RCC 7860 (cell line): Measurements from ENCODE around the gene HS2ST1.
A peak's percentile ranks its signal among the peaks of the same experiment; 100 is the strongest.

Experiments
- DNase-seq: peaks from one replicate; pipeline ENCODE4 v3.0.0-alpha.2; 2015; ENCODE audit warnings: low spot score
- FAIRE-seq: peaks from 2 replicates; lab custom pipeline; 2012; peaks lifted over from hg19 to GRCh38; lab: Jason Lieb, UNC

Gene HS2ST1

DNA sequence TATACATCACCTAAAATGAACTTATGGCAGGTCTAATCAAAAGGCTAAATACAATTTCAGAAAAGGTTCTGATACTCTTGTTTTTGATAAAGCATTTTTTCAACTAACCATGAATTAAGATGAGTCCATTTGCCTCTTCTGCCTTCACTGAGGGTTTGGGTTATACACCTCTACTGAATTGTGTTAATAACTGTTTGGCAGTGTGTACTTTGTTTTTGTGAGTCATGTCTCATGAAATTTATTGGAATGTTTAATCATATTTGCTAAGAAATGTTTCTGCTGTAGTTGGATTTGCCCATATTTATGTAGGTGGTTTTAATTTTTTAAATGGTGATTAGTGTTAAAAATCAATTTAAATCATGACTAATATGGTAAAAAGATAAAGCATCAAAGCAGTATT, 190.5 kb downstream of the HS2ST1 start:
- FAIRE-seq, result no peak

DNA sequence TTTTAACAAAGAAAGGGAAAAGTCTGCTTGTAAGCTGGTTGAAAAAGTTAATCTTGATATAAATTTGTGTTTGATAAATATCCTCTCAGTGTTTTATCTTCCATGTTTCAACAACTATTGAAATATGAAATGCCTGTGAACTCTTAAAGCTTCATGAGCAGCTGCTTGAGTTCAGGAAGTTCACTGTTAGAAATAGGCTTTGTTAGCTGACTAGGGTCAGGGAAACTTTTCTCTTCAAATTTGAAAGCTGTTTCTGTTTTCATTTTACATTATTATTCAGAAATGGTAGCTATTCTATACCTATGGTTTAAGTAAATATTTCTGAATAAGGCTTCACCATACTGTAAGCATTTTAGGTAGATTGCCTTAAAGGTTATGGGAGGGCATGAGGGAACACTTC, 191.7 kb downstream of the HS2ST1 start:
- DNase-seq (no peak), FAIRE-seq (no peak)

More for the DNA sequence above, 190.5 kb downstream of the HS2ST1 start:
- no peak for DNase-seq

DNA sequence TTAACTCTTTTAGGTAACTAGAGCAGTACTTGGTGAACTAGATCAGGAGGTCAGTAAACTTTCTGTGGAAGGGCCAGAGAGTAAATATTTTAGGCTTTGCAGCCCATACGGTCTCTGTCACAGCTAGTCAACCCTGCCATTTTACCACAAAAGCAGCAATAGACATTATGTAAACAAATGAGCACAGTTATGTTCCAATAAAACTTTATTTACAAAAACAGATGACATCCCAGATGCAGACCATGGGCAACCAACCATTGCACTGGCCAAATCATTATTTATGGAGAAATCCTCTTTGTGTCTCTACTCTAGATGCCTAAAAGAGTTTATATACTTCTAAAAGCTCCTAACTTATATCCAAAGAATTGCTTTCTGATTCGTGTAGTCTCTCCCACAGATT, 192.4 kb downstream of the HS2ST1 start:
- DNase-seq (no peak), FAIRE-seq (no peak)

DNA sequence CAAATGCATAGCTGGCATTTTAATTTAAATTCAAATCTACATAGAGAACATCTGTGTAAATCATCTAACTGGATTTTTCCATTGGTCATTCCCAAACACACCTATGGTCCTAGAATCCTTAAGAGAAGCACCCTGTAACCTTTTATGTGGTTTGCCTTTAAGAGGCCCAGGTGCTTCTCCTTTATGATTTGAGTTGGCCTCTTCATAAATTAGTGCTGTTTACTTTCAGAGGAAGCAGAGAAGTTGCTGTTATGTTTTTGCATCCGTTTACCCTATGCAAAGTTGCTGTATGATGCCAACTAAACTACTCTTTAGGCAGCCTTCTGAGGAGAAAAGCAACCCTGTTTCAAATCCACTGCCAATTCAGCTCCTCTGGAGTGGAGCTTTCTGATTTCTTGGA, 193.8 kb downstream of the HS2ST1 start:
- no peak for DNase-seq
- no peak for FAIRE-seq

DNA sequence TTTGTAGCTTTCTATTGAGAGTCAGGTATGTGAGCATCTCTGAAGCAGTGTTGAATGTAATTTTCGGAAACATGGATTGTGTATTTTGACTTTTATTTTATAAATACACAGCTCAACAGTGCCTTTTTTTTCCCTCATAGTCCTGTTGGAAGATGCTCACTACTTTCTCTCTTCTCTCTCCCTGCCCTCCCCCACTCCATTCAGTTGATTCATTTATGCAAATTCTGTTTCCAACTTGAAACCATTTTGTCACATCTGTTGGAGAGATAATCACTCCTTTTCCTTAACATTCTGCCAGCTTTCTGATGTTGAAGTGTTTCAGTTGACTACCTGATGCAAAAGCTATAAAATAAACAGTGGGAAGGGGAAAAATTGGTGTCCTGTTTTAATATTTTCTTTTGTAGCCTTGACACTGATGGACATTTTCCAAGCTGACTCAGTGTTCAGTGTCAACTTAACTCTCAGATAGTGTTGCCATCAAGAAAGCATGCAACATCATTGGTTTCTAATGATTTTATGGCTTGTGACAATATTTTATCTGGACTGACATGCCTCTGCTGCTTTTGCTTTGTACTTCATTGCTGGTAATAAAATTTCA, 194.5 kb downstream of the HS2ST1 start:
- no peak for FAIRE-seq

DNA sequence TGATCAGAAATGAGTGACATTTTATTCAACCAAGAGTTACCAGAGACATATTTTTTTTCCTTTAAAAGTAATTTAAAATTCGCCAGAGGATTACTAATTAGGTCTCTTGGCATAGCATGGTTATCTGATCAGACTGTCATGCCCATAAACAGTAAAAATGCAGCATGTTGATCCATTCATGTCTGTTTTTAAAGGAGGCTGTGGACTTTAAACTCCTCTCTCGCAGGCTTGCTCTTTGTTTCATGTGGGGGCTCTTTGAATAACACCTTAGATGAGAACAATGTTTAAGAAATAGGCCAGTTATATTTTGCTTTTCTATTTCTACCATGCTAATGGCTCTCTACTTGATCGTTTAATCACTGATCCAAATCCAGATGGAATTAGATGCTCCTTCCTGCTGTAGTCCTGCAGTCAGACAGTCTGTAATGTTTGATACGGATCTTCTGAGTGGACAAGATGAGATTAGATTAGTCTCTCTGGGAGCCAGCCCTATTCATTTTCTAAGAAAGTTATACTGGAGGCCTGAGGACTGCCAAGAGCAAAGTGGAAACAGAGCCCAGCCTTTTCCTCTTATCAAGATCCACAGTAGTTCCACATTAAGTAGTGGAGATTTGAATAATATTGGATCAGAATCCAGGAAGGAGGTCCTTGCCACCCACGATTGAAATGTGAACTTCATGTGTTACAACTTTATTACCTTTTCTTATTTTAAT, 197.4 kb downstream of the HS2ST1 start:
- no peak for DNase-seq
- FAIRE-seq, result no peak

More for the DNA sequence above, 194.5 kb downstream of the HS2ST1 start:
- no peak for DNase-seq

DNA sequence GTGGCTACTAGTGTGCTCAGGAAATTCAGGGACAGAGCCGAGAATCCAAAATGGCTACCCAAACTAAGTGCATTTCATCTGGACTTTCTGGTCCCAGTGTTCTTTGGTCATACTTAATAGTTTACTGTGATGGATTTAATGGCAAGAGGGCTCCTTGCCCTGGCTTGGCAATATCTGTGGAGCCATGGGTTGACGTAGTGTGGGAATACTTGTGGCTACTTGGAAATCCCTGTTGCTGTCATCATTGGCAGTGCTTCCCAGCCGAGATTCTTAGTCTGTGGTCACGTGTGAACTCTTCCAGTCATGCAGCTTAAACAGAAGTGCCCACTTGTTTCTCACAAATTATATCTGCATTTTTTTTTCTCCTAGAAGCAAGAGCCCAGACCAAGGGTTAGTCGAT, 198.9 kb downstream of the HS2ST1 start:
- no peak for DNase-seq

DNA sequence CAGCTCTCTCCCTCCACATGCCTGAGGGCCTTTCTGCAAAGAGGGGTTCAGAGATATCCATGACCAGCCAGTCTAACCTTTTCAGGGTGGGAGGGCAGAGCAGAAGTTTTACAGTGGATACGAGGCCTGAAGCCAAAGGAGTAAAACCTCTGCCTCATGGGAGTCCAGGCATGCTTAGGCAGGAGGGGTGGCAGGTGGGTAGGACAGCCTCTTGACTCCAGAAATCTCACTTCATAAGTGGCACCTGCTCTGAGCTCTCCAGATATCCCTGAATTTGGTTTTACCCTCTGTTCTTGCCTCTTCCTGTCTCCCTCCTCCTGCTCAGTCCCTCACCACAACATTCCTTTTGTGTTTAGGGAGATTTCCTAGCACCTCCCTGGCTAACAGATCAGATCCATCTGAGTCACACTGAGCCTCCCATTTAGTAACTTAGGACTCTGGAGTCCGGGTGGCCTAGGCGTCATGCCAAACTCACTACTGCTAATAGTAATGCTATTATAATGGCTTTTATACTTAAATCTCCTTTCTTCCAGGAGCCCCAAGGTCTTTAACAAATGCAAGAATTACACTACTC, 201.0 kb downstream of the HS2ST1 start:
- no peak for DNase-seq
- FAIRE-seq, result no peak

More for the DNA sequence above, 198.9 kb downstream of the HS2ST1 start:
- no peak for FAIRE-seq

DNA sequence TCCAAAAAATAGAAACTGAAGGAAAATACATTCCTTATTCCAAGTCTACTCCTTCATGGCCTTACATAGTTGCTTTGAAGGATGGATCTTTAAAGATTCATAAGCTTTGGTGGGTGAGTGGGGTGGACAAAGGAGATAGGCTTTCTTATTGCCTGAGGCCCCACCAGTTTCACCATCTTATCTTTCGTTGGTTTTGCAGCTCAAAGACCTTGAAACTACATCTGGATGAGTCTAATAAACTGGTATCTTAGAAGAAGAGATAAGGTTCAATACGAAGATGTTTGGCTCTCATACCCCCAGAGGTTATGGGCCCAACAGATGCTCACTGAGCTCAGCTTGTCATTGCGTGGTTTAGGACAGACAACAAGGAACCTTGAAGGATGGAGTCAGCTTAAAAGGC, 201.5 kb downstream of the HS2ST1 start:
- FAIRE-seq, result no peak
- no peak for DNase-seq

DNA sequence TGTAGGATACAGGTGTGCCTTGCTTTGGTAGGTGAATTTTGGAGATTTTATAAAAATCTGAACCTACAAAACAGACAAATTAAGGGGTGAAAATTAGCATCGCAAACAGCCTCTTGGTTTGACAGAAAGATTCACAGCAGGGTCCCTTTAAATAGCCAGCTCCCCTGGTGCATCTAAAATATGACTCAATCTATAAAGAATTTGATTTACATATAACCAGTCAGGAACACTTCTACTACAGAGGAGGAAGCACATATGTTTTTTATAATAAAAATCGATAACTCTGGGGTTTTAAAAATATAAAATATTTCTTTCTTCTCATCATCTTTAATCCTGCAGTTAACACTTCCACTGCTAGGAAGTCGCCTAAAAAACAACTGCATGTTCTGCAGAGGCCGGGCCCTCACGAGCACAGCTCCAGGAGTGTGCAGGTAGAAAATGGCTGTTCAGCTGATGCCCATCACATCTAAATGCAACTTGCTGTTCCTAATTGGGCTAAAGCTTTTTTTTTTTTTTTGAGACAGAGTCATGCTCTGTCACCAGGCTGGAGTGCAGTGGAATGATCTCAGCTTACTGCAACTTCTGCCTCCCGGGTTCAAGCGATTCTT, 203.4 kb downstream of the HS2ST1 start:
- DNase-seq (peak; percentile 7), FAIRE-seq (no peak)

DNA sequence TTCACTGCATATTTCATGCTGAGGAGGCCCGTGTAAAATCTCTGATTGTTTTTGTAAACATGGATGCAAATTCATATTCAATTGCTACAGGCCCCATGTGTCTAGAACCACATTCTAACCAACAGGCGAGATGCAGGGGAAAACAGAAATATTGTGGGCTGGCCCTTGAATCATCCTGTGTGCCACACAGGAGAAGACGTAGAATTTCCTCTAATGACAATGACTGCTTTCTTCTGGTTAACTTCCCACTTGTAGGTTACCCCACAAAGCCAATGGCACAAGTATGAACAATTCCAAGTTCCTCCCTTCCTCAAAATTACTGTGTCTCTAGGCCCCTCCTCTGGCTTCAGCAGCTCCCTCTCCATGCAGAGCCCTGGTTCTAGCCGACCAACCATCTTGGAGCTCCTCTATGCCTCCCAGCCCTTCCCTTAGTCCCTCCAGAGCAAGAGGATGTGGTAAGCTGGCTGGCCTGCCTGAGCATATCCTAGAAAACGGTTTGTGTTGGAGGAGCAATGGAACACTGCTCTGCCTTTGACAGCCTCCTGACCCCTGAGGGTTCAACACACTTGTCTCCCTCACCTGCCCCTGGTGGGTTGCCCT, 205.2 kb downstream of the HS2ST1 start:
- DNase-seq, result no peak

DNA sequence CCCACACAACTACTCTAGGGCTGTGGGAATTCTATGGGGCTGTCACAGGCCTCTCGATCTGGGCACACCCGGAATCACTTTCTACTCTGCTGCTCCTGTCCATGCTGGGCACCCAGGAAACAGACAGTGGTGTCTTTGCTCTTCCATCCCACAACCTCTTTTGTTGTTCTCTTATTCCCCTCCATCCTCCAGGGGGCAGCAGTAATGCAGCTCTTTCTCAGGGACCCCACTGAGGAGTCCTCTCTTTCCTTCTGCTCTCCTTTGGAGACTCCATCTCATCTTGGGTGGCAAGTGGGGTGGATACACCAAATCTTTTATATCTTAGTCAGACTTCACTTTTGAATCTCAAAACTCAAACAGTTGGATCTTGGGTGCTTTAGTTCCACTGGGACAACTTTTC, 206.3 kb downstream of the HS2ST1 start:
- FAIRE-seq (no peak), DNase-seq (no peak)

More for the DNA sequence above, 205.2 kb downstream of the HS2ST1 start:
- FAIRE-seq, result no peak

DNA sequence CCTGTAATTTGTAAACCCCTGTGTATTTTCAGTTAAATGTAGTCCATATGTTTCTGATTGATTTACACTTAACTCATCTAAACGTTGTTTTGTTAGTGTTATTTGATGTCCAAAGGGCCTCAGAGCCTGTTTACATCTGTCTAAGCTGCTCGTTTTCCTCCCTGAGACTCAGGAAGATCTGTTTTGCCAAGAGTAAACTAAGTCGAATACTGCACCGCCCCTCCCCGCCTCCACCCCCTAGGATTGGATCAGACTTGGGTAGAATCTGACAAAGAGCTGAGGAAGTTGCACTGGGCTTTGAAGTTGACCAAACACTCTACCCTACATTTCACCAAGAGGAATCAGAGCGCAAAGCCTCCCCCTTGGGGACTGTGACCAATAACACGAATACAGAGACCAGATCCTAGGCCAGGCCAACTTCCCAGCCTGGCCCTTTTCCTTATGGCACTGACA, 207.3 kb downstream of the HS2ST1 start:
- DNase-seq (no peak), FAIRE-seq (no peak)

DNA sequence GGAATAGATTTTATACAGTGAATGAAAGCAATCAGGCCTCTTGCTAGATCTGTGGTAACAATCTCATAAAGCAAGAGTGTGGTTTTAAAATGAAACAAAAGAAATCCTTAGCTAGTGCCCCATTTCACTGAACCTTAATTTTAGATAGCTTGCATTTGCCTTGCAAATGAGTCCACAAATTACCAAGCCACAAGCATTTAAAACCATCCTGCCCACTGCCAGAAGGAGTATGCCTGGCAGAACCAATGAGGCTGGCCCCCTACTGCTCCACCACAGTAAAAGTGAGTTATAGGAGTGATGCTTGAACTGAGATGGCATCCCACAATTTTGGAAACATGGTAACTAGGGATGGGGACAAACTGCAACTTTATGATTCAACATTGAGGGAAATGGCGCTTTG, 207.8 kb downstream of the HS2ST1 start:
- DNase-seq, result no peak
- no peak for FAIRE-seq

DNA sequence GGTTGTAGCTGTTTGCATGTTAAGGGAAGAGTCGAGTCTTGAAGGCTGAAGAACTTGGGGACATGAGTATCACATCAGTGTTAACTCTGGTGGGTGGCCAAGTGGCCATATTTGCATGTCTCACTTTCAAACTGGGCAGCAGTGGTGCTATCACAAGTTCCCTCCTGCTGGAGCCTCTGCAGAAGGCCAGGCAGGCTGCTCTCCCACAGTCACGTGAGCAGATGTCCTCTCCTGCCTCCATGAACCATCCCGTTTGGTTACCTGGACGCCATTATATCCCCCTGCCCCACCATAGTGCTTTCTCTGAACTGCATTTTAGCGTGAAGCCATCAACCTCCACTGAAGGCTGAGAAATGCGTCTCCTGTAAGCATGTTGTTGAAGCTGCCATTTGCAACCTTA, 209.2 kb downstream of the HS2ST1 start:
- no peak for DNase-seq
- FAIRE-seq, result no peak

DNA sequence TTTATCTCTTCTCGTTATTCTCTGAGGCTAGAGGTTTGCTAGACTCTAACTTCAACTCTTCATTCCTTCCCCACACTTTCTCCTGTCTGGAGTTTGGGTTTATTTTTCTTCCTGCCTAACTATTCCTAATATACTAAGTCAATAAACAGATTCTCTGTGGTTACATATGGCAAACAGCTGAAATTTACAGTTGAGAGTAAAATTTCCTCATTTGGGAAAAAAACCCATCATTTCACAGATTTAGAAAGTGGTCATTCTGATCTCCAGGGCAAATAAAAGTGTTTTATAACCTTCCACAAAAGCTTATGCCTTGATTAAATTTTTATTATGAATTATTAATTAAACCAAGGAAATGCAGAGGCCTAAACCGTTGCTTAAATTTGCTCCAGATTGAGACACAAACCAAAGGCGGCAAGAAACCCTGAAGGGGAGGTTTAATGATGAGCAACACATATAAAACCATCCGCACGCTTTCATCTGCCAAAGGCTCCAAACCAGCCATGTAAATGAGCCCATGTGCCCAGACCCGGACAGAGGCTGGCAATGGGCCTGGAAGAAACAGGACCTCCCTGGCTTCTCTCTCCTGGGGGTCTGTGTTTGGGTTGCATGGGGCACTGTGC, 212.6 kb downstream of the HS2ST1 start:
- FAIRE-seq (no peak), DNase-seq (no peak)

DNA sequence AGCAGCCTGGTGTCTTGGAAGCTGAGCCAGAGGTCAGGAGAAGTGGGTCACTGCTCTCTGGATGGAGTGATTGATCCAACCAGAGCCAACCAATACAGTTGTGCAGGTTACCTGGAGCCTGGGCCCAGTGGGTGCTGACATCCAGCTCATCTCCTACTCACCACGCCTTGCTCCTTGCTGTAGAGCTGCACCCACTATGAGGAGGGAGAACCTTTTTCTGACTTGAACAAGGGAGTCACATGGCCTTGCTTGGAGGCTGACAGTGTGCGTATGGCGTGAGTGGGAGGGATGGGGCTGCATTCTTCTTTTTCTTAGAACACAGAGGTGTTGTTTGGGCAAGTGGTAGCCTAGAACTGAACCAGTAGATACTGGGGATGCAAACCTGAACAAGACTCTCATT, 213.1 kb downstream of the HS2ST1 start:
- no peak for FAIRE-seq
- DNase-seq, result no peak

DNA sequence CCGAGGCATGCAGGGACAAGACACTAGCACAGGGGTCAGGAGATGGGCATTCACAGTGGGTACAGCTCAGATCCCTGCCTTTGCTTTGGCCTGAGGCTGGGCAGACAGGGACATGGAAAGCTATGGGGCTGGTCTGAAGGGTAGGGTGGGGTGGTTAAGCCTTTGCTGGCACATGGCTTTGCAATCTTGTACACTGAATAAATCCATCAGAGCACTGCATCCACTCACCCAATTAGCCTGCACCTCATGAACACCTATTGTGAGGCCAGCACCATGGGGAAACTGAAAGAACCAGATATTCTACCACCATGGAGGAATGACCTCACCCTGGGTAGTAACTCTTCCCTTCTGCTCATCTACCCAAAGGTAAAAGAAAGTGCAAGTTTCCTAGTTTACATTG, 214.6 kb downstream of the HS2ST1 start:
- FAIRE-seq, result no peak
- no peak for DNase-seq

DNA sequence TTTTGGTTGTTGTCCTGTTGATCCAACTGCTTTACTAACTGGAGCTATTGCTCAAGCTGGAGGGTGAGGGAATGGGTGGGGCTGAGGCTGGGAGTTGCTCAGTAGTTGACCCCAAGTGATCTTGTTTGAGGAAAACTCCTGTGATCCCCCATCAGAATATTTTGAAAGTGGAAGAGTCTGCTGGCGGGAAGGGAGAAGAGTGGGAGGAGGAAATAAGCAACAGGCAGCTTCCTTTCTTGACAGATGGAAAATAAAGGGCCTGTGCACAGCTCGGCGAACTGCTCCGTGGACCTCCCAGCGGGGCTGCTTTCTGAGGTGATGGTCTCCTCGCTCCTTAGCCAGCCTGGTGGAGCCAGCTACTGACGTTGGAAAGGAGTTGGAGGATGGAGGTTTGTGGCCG, 215.2 kb downstream of the HS2ST1 start:
- DNase-seq (no peak), FAIRE-seq (no peak)

DNA sequence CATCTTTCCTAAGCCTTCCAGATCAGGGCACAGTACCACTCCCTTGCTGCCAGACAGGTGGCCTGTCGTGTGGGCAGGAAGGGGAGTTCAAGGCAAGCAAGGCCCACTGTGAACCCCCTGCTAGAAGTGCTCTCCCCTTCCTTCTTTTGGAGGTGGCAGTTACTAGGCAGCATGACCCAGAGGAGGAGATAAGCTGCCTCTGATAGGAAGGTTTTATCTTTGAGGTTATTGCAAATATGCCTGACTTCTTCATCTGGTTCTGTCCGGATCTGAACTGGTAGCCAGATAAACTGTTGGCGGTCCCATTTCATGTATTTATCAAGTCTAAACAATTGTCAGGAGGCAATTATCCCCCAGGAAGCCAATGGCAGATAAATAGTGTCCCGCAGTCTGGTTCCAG, 216.0 kb downstream of the HS2ST1 start:
- no peak for FAIRE-seq
- DNase-seq, result no peak

DNA sequence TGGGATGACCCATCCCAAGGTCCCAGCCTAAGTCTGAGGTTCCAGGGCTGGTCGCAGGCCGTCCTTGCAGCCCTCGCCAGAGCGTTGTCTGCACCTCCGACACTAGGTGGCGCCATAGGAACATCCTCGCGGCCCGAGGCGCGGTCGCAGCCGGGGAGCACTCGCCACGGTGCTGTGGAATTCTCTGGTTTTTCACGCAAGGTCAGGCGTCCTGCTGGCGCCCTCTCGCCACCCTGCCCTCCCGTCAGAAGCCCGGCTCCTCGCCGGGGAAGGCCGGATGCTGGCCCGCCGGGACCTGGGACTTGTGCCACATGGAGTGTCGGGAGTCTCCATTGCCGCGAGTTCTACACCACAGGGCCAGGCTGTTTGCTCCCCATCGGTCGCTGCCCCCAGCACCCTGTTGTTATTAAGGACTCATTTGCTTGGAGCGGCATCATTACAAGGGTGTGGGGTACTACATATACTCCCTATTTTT, 217.4 kb downstream of the HS2ST1 start:
- DNase-seq, result peak; percentile 59
- no peak for FAIRE-seq
